Smooth muscle cell (in vitro differentiated cells): ENCODE data around the gene DUS2. TPM values are rescaled to one million over a fixed set of nuclear protein-coding genes. Genes with fewer than 3 reads are reported as not detected.

Experiments used
- DNase-seq: peaks from one replicate; lab custom pipeline; 2025; ENCODE audit not compliant: unreplicated experiment; lab: John Stamatoyannopoulos, UW
- H2AFZ ChIP-seq: fragments of 200-600 bp; sonication (generic); 2 replicates; pipeline ENCODE4 v1.6.0; 2016; ENCODE audit warnings: antibody characterized with exemption, low read depth, mild to moderate bottlenecking
- H3F3A ChIP-seq: fragments of 200-600 bp; sonication (generic); 2 replicates; pipeline ENCODE4 v1.6.0; 2017; ENCODE audit warnings: antibody characterized with exemption, low read depth
- H3K27ac ChIP-seq: fragments of 200-600 bp; sonication (generic); 2 replicates; pipeline ENCODE4 v1.5.1; 2016; ENCODE audit warnings: low read depth, mild to moderate bottlenecking
- H3K27me3 ChIP-seq: fragments of 200-600 bp; sonication (generic); 2 replicates; pipeline ENCODE4 v1.6.1; 2016; ENCODE audit warnings: low read depth, mild to moderate bottlenecking
- H3K36me3 ChIP-seq: fragments of 200-600 bp; sonication (generic); 2 replicates; pipeline ENCODE4 v1.5.1; 2016; ENCODE audit warnings: low read depth
- H3K4me1 ChIP-seq: fragments of 200-600 bp; sonication (generic); 2 replicates; pipeline ENCODE4 v1.5.1; 2016; ENCODE audit warnings: low read depth
- H3K4me2 ChIP-seq: fragments of 200-600 bp; sonication (generic); 2 replicates; pipeline ENCODE4 v1.6.0; 2016; ENCODE audit warnings: mild to moderate bottlenecking
- H3K4me3 ChIP-seq: fragments of 200-600 bp; sonication (generic); 2 replicates; pipeline ENCODE4 v1.5.1; 2016; ENCODE audit warnings: mild to moderate bottlenecking
- H3K79me2 ChIP-seq: fragments of 200-600 bp; sonication (generic); 2 replicates; pipeline ENCODE4 v1.6.0; 2016; ENCODE audit warnings: low read depth, mild to moderate bottlenecking
- H3K9ac ChIP-seq: fragments of 200-600 bp; sonication (generic); 2 replicates; pipeline ENCODE4 v1.6.0; 2016; ENCODE audit warnings: low read depth
- H3K9me3 ChIP-seq: fragments of 200-600 bp; sonication (generic); replicated peaks from 2 replicates; pipeline ENCODE4 v1.5.1; 2016; ENCODE audit warnings: low read depth
- H4K20me1 ChIP-seq: fragments of 200-600 bp; sonication (generic); 2 replicates; pipeline ENCODE4 v1.6.0; 2016; ENCODE audit warnings: low read depth
- WGBS: methylation state at CpG from one replicate; pipeline ENCODE4 v1.1.7; 2016; ENCODE audit warnings: low lambda C conversion rate; 5-methylcytosine and 5-hydroxymethylcytosine counted together
- polyA plus RNA-seq: library from polyadenylated mRNA; unstranded; fragments of >200 nt; fragmentation: Nextera tagmentation; extraction: Ambion mirVana; gene quantifications from 2 replicates; pipeline ENCODE4 v1.2.1, GENCODE V29; 2016
- total RNA-seq: library from RNA; depleted of rRNA; stranded (reverse); fragments of >200 nt; gene quantifications from 2 replicates; pipeline ENCODE4 v1.2.3, GENCODE V29; 2014
- TF ChIP-seq, protein P1 (sequence below): fragments of 200-600 bp; sonication (generic); IDR thresholded peaks from 2 replicates; pipeline ENCODE4 v1.5.1; 2017; ENCODE audit warnings: borderline replicate concordance, mild to moderate bottlenecking, antibody characterized with exemption; ENCODE audit not compliant: insufficient read depth, poor library complexity, severe bottlenecking

The DUS2 gene
- total and polyA plus RNA-seq, 2 experiments from 2014 or later = 12.1 to 23.5 TPM

GRCh38 chr16:68087688-68088087 is 64.6 kb downstream of the DUS2 start:
- 93% methylated on average over 2 of the region's 2 CpGs for WGBS
- Histone ChIP-seq H4K20me1 (peaks cover 57% of the 10 kb centered on the region), H3K9ac (no peak overlapping the region), H3K79me2 (peaks cover 67% of the 10 kb centered on the region), H3K4me2 (peak overlapping the region; percentile 92), H3K27me3 (no peaks in the 10 kb centered on the region), H3K27ac (no peak overlapping the region), H3K36me3 (no peaks in the 10 kb centered on the region), H3K4me3 (peak overlapping the region; percentile 96), H3K4me1 (peaks cover 26% of the 10 kb centered on the region), H3K9me3 (no peaks in the 10 kb centered on the region), H2AFZ (no peak overlapping the region), H3F3A (peaks cover 16% of the 10 kb centered on the region)
- DNase-seq = no peak
- TF ChIP-seq, protein P1, sequence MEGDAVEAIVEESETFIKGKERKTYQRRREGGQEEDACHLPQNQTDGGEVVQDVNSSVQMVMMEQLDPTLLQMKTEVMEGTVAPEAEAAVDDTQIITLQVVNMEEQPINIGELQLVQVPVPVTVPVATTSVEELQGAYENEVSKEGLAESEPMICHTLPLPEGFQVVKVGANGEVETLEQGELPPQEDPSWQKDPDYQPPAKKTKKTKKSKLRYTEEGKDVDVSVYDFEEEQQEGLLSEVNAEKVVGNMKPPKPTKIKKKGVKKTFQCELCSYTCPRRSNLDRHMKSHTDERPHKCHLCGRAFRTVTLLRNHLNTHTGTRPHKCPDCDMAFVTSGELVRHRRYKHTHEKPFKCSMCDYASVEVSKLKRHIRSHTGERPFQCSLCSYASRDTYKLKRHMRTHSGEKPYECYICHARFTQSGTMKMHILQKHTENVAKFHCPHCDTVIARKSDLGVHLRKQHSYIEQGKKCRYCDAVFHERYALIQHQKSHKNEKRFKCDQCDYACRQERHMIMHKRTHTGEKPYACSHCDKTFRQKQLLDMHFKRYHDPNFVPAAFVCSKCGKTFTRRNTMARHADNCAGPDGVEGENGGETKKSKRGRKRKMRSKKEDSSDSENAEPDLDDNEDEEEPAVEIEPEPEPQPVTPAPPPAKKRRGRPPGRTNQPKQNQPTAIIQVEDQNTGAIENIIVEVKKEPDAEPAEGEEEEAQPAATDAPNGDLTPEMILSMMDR = no peak

DNA sequence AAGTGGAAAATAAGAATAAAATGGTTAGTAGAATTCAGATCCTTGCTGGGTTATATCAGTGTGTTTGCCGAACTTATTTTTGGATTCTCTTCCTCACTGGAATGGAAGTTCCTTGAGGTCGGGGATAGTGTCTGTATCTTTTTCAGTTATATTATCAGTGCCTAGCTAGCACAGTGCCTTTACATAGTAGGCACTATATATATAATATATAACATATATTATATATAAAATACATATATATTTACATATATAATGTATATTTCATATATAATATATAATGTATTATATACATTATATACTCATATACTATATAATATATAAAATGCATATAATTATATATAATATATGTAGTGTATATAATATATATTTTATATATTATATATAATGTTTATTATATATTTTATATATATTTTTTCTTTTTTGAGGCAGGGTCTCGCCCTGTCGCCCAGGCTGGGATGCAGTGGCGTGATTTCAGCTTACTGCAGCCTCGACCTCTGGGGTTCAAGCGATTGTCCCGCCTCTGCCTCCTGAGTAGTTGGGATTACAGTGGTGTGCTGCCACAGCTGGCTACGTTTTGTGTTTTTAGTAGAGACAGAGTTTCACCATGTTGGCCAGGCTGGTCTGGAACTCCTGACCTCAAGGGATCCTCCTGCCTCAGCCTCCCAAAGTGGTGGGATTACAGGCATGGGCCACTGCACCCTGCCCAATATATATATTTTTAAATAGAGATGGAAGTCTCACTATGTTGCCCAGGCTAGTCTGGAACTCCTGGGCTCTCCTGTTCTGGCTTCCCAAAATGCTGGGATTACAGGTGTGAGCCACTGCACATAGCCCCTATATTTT is 65.3 kb downstream of the DUS2 start:
- no peak overlapping the region for H3K4me2 ChIP-seq
- H4K20me1 ChIP-seq = peaks cover 63% of the 10 kb centered on the region

GRCh38 chr16:68089067-68089466 is 66.0 kb downstream of the DUS2 start:
- WGBS = 82% methylated on average over 4 of the region's 4 CpGs
- DNase-seq = no peak
- Histone ChIP-seq H3F3A (peaks cover 6% of the 10 kb centered on the region), H3K9me3 (no peaks in the 10 kb centered on the region), H3K4me2 (no peak overlapping the region), H4K20me1 (peaks cover 71% of the 10 kb centered on the region), H3K9ac (no peak overlapping the region), H3K27ac (no peak overlapping the region), H3K4me3 (no peak overlapping the region), H3K79me2 (peaks cover 79% of the 10 kb centered on the region), H3K36me3 (no peaks in the 10 kb centered on the region), H3K27me3 (no peaks in the 10 kb centered on the region), H3K4me1 (peaks cover 21% of the 10 kb centered on the region), H2AFZ (no peak overlapping the region)
- TF ChIP-seq, protein P1 = no peak

More for the DNA sequence above, 65.3 kb downstream of the DUS2 start:
- WGBS = 91% methylated on average over 9 of the region's 9 CpGs
- Histone ChIP-seq H3K27ac (no peak overlapping the region), H3K9ac (no peak overlapping the region), H3F3A (peaks cover 11% of the 10 kb centered on the region), H3K4me3 (peak overlapping the region; percentile 96), H2AFZ (no peak overlapping the region), H3K27me3 (no peaks in the 10 kb centered on the region), H3K79me2 (peaks cover 74% of the 10 kb centered on the region), H3K36me3 (no peaks in the 10 kb centered on the region), H3K9me3 (no peaks in the 10 kb centered on the region), H3K4me1 (peaks cover 26% of the 10 kb centered on the region)
- TF ChIP-seq, protein P1 = no peak
- DNase-seq = no peak
